Stimulated activated CD8-positive, alpha-beta memory T cell treated with anti-CD3 and anti-CD28 coated beads, Interleukin-12 subunit alpha, Interleukin-12 subunit beta, amount 100 ng/mL, for 24 hours (primary cell): ENCODE measurements around the gene GIMAP1.
"Not testable (repeated sequence)": the region's sequence is repeated elsewhere in the genome, so short reads cannot be mapped to it uniquely, and the experiment has no call there.

ENCODE experiments used
- DNase-seq: peaks from one replicate; pipeline ENCODE4 v3.0.0-alpha.2; 2020; ENCODE audit errors: extremely low read depth

The GIMAP1 gene

GRCh38 chr7:150716368-150716767 lies at the start of gene GIMAP1:
Gene GIMAP1 (plus strand): TSS chr7:150716613. CDS start chr7:150719048, 2,435 bp downstream.
- no peak for DNase-seq

- DNase-seq = no peak
Observed at GRCh38 chr7:150668472-150668911, 47.9 kb upstream of the GIMAP1 start.

- DNase-seq = no peak
Observed at GRCh38 chr7:150668977-150669376, 47.4 kb upstream of the GIMAP1 start.

GRCh38 chr7:150671798-150672585 lies 44.4 kb upstream of the GIMAP1 start:
- DNase-seq = not testable (repeated sequence)

GRCh38 chr7:150675714-150676113 lies 40.7 kb upstream of the GIMAP1 start:
- DNase-seq = no peak

DNA sequence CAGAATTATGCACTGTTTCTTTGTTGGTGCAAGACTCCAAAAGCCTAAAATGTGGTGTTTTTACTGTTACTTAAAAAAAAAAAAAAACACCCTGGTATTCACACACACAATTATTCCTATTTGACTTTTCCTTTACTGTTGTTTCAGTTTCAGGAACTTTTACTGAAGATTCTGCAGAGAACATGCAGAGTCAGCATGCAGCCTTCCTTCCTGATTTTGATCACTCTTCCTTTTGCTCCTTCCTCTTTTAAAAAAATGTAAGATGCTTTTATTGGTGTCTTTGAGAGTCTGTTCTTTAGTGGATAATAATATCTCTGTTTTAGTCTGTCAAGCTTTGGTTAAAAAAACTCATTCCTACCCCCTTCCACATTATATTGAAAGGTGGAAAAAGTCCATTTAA lies 40.1 kb upstream of the GIMAP1 start:
- not testable (repeated sequence) for DNase-seq

DNA sequence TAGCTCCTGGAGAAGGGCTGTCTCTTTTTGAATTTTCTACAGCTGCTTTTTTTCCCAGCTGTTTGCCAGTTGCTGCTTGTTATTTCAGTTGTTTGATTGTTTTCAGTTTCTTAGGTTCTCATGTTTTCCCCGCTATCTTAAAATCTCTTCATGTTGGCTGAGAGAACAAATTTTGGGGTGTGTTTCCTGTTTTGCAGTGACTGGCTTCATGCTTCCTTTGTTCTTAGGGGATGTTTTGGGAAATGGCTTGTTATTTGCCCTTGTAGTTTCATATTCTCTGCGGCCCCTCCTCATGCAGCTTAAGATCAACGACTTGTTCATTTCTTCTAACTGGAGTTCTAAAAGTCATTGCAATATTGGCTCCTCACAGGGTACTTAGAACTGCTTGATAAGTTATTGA lies 39.6 kb upstream of the GIMAP1 start:
- not testable (repeated sequence) for DNase-seq

- DNase-seq = not testable (repeated sequence)
Observed at GRCh38 chr7:150678601-150679000, 37.8 kb upstream of the GIMAP1 start.

DNA sequence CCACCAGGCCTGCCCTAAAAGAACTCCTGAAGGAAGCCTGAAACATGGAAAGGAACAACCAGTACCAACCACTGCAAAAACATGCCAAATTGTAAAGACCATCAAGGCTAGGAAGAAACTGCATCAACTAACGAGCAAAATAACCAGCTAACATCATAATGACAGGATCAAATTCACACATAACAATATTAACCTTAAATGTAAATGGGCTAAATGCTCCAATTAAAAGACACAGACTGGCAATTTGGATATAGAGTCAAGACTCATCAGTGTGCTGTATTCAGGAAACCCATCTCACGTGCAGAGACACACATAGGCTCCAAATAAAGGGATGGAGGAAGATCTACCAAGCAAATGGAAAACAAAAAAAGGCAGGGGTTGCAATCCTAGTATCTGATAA lies 36.0 kb upstream of the GIMAP1 start:
- DNase-seq = not testable (repeated sequence)

- DNase-seq = no peak
Observed at GRCh38 chr7:150685219-150686029, 31.0 kb upstream of the GIMAP1 start, which contains the start of gene GIMAP2. Gene GIMAP2 (plus strand): TSS chr7:150685706. CDS start chr7:150687060, 1,354 bp downstream.

DNA sequence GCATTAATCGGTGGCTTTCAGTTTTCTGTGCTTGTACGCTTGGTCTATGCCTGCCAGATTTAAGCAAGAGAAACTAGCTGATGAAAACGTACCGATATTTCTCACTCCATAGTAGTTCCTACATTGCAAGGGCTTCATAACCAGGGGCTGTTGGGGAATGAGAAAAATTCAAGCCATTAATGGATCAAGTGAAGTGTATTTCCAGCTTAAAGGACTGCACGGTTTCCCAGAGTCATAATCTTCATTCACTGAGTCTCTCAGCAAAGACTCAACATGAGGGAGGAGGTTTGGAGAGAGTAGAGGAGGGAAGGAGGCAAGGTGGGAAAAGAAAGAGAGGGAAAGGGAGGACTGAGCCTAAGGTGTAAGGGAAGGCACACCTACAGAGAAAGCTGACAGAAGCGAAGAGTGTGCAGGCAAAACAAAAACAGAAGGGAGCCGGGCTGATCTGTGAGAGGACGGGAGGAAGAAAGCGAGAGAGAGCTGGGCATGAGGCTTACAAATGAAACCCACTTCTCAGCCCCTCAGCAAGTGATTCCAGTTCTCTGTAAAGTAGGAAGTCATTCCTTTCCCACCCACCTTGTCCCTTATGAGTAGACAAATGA lies 30.3 kb upstream of the GIMAP1 start:
- no peak for DNase-seq

DNA sequence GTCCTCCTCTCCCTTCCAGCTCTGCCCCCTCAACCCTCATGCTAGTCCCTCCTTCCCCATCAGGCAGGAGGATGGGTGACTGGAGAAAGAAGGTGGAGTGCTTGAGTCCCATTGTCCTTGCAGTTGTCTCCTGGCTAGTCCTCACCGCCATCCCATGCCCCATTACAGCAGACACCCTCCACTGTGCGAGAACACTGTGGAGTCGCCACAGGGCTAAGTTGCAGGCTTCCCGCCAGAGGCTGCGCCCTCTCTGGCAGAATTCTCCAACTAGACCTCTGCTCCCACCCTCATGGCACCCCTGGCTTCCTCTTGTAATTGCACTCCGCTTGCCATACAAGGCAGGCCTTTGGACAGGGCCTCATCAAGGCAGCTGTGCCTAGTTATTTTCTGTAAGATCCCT lies 27.8 kb upstream of the GIMAP1 start:
- no peak for DNase-seq

DNA sequence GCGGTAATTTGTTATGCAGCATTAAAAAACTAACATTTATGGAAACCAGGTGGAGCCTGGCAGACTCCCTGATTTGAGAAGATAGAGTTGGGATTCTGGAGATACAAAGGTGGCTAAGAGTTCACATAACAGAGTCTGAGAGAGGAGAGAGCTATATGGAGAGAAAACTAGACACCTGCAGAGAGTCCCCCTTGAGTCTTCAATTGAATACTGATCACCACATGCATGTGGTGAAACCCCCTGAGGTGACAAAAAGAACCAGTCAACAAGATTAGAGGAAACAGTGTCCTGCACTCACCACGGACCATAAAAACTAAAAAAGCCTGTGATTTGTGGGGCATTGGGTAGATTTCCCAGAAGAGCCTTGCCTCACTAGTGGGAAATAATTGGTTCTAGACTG lies 20.8 kb upstream of the GIMAP1 start:
- DNase-seq = no peak

GRCh38 chr7:150703209-150703608 lies 13.2 kb upstream of the GIMAP1 start:
- DNase-seq = no peak

DNA sequence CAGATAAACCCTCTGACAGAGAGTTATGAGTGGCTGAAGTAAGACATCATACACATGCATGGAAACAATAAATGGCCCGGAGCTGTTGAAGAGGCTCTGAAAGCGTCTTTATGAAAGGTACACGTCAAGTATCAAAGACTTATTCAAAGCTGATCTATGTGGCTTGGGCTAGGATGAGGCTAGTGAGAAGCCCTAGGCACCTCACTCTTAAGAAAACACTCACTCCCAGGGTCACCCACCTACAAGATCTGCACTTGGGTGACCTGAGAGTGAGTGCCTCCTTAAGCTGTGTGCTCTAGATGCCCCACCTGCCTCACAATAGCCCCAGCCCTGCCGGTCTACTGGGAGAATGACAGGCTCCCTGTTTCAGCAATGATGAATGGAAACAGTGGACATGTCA lies 1.1 kb upstream of the GIMAP1 start:
- DNase-seq = no peak

DNA sequence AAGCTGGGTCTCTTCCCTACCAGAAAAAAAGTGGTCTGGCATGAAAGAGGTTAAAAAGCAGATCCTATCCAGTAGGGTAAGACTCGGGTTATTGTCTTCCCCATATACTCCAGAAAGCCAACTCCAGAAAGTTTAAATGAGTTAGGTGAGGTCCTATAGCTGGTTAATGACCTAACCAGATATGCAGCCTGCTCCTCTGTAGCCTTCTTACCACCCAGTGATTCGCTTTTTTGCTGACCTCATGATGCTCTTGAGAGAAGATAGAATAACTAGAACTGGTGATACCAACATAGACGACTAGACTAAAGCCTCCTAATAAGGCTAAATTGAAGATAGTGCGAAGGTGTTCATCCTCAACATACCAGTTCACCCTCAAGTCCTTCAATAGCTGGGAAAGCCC lies 675 bp upstream of the GIMAP1 start:
- no peak for DNase-seq

- DNase-seq = no peak
Observed at GRCh38 chr7:150716939-150717338, 526 bp downstream of the GIMAP1 start.

DNA sequence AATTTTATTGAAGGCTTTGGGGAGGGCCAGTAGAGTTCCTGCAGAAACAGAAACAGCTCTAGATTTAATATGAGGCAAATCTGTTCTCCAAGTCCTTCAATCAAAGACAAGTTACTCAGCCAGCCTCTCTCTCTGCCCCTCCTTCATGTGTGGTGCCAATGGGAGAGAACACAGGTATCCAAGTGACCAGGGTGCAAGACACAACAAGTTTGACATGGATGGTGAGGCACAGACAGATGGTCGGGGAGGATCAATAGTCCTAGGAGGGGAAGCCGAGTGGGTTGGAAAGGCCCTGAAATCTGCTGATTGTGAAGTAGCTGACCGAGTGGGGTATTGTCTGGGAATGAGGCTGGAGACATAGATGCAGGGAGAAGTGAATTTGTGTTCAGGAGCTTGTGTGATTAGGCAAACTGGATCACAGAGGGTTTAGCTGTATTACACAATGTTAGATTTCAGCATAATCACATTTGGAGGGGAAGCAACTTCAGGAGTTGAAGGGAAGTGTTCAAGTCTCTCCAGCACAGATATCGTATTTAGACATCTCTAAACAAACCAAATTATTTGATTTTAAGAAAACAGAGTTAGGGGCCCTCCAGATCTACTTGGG lies 1.5 kb downstream of the GIMAP1 start:
- no peak for DNase-seq

DNA sequence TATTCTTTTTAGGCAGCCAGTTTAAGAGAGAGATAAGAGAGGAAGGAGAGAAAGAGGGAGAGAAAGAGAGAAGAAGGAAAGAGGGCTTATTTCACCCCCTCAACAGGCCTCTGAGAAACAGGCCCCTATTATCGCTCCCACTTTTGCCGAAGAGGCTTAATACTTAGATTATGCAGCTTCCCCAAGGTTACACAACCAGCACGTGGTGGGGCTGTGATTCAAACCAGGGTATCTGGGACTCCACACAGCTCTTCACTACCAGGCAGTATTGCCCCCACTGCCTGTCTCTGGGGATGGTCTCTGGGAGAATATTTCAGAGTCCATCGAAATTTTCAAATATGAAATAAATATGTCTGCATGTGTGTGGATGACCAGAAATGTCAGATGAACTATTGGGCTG lies 3.0 kb downstream of the GIMAP1 start:
- no peak for DNase-seq

GRCh38 chr7:150719960-150720891 lies 3.8 kb downstream of the GIMAP1 start:
- DNase-seq = no peak

- no peak for DNase-seq
Observed at GRCh38 chr7:150721970-150722373, 5.6 kb downstream of the GIMAP1 start.
